Heart left ventricle (tissue), 13 donors: ENCODE results near the gene MIS18A.

ENCODE experiments used
- CTCF ChIP-seq, 12 donors: fragments of 200-600 bp; sonication (generic) in 4 of 12; IDR thresholded peaks; one replicate each; pipeline versions ENCODE4 v1.5.0 to v1.8.0; 2018 to 2022; ENCODE audit warnings: antibody characterized with exemption in 12 of 12, mild to moderate bottlenecking in 5 of 12
- POLR2A ChIP-seq, 2 donors: fragments of 450-650 bp; IDR thresholded peaks; one replicate each; pipeline ENCODE4 v1.6.1; 2017; ENCODE audit warnings: antibody characterized with exemption in 2 of 2, mild to moderate bottlenecking in 2 of 2, moderate library complexity in 2 of 2
- donor health status: ischemic (EF 13 %, LVEDD 7.1; RV severe dilation, severe dysfunction).
- donor health status: DM: no; HTN: yes; CAD: no.
- donor health status: DM: no; HTN: no; CAD: no.
- donor health status: ischemic (EF 25% LVEDD 6.9; RV normal size, moderate dysfunction).
- donor health status: ischemic (EF 25% LVEDD 5.7; RV mildly dilated, moderate dysfunction).
- donor health status: ischemic (EF 35%, LVEDD 5.7; RV mildly dilated, moderate dysfunction).
- donor health status: nonischemic (EF 11% LVEDD 7.7; RV severe dilation, severe dysfunction).
- donor health status: DM: yes; HTN: yes; CAD: no.
- donor health status: PGD.
- donor health status: ischemic (EF 29% LVEDD 5.4; RV normal size, mild dysfunction).
- donor health status: nonischemic (EF 23%, LVEDD 6.1; RV moderate dilation, normal function).

- TF ChIP-seq CTCF (IDR thresholded peaks at IDR 0.05), result peak; percentile 48 to 81 (median 75)
- no peak for TF ChIP-seq POLR2A (IDR thresholded peaks at IDR 0.05)
Observed at GRCh38 chr21:32257962-32258785, 20.7 kb downstream of the MIS18A start.
